HG03442 (cell line): ENCODE data around the gene ENOX1.

Source experiments
- ATAC-seq: cut with Tn5 transposase; IDR thresholded peaks from one replicate; pipeline ENCODE4 v1.9.1; 2021; ENCODE audit warnings: mild to moderate bottlenecking, moderate library complexity; ENCODE audit not compliant: unreplicated experiment

ENOX1 gene

DNA sequence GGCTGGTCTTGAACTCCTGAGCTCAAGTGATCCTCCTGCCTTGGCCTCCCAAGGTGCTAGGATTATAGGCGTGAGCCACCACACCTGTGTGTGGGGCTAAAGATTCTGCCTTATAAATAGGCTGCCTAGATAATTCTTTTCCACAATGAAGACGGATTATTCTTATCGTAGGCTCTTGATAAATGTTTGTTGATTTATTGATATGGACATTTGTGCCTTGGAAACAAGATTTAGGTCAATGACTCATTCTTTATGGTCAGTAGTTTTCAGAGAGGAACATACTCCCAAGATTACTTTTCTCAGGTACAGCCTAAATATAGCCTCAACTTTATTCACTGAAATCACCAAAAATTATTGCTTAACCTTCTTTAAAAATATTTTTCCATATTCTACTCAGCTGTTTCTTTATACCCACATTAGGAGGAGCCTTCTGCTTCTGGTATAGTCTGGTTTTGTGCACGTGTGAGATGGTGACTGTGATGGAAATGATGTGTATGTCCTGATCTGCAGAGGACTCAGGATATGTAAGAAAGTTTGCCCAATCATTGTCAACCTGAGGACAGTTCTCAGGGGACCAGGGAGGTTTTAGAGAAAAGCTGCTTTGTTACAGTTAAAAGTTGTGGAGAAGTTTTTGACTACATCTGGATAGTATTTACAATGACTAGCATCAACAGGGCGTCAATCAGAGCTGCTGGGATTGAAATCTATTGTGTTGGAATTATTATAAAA, 554.5 kb downstream of the ENOX1 start:
- ATAC-seq, result no peak

DNA sequence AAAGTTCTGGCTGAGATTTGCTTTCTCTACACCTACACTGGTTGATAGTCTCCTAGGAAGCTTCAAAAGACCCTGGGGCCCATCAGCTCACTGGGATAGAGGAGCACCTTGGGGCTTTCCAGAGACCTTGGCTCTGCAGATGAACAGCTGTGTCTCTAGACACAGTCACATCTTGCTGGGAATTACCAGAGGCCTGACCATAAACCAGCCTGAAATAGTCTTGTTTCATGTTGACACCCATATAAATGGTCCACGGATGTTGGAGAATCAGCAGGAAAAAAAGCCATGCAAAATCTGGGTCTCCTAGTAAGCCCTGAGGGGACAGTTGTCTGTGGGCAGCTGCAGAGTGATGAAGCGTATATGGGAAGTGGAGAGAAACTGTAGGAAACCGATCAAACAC, 555.8 kb downstream of the ENOX1 start:
- no peak for ATAC-seq

- no peak for ATAC-seq
Observed at GRCh38 chr13:43229506-43229905, 557.3 kb downstream of the ENOX1 start.

DNA sequence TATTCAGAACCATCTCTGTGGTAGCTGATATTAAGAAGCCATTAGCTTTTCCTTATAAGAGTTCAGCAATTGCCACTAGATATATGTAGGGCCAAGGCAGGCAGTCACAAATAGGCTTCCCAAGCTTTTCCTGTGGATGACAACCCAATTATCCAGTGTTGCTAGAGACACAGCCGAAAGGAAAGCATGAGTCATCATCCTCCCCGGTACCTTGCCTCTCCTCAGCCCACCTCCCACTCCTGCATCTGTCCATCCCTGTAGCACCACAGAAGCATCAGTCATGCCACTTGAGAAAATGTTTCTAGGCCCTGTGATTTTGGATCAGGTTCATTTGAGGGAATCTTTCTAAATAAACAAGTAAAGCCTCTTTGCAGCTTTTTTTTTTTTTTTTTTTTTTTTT, 559.1 kb downstream of the ENOX1 start:
- no peak for ATAC-seq

DNA sequence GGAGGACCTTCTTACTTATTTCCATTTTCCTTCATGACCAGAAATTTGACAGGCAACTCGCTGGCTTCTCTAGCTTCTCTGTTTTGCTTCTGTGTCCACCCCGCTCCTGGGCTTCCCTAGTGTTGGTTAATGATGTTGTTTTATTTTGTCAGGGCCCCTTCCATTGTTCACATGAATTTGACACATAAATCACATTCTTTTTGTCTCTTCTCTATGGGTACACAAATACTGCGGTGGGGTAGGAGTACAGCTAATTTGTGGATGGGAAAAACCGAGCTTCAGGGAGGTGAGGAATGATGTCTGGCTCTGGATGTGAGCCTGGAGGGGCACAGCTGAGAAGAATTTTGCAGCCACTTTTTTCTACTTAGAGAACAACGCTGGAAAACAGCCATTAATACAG, 563.6 kb downstream of the ENOX1 start:
- no peak for ATAC-seq

DNA sequence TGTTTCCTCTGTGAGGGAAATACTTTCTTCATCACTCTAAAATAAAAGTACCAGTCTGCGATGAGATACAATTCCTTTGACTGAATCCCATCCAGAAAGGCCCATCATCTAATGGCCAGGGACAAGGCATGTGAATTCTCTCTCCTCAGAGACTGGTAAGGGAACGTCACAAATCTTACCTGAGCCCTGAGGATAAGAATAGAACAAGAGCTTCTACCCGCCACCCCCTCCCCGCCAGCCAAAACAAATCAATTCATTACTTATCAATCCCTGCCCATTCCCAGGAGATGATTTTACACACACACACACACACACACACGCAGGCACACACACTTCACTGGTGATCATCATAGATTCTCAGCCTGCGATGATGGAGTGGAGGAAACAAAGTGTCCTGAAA, 564.7 kb downstream of the ENOX1 start:
- no peak for ATAC-seq

GRCh38 chr13:43221611-43222010, 565.2 kb downstream of the ENOX1 start:
- ATAC-seq, result no peak

DNA sequence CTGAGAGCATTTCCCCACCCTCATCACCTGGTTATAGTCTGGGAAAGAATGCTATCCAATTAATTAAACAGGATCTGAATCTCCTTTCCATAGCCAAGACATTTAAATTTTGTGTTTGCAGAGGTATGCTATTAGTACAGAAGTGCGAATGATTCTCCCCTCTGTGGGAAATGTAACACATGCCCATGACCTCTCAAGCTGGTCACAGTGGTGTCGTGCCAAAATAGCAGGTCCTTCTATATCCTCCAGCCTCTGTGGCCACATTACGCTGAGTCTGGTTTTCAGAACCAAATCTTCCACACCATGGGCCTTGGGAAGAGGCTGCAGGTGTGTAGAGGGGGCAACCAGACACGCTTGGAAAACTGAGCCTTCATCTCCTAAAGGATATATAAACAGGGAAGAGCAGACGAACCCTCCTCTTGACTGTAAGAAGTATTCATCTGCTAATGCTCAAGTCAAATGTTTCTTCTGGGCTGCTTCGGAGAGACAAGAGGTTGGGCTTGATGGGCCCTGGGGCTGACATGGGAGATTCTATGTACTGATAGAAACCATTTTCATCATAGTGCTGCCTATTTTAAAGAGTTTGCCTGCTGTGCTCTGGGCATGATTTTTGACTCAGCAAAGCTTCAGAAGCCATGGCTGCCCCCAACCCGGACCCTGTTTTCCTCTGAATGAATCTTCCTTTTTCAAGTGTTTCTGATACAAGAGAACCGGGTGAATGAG, 565.7 kb downstream of the ENOX1 start:
- ATAC-seq, result no peak

DNA sequence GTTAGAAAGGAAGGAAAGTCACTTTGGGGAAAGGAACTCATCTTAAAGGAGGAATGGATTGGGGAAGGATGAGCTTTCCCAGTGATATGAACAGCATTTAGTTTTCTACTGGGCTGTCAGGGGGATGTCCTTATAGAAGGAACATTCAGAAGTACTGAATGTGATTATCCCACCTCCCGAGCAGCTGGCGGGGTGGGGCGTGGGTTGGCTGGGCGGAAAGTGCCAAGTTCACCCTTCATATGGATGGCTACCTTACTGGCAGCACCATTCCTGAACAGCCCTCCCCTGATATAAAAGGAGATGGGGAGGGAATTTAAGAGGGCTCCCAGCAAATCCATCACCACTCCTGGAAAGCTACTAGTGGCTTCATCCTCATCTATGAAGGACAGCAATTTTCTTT, 572.6 kb downstream of the ENOX1 start:
- ATAC-seq, result no peak

- ATAC-seq, result no peak
Observed at GRCh38 chr13:43206838-43207237, 579.9 kb downstream of the ENOX1 start.

GRCh38 chr13:43205416-43205815, 581.4 kb downstream of the ENOX1 start:
- ATAC-seq, result no peak

DNA sequence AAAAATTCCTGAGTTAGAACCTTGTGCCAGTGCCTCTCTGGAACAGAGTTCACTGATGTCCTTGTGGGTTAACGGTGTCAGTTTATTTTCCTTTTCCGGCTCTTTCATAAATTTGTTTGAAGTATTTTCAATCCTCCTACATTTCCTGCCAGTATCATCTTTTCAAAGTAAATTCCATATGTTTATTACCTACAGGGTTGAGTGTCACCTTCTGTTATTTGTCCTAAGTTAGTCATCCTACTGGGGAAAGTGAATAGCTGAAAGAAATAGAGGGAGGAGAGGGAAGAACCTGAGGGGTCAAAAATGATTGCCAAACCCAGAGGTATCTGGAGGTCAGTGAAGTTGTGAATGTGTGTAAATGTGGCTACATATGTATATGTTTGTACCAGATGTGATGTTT, 582.2 kb downstream of the ENOX1 start:
- ATAC-seq, result no peak

GRCh38 chr13:43203781-43204180, 583.0 kb downstream of the ENOX1 start:
- no peak for ATAC-seq

GRCh38 chr13:43200736-43201135, 586.0 kb downstream of the ENOX1 start:
- ATAC-seq, result no peak

GRCh38 chr13:43200307-43200706, 586.5 kb downstream of the ENOX1 start:
- no peak for ATAC-seq

GRCh38 chr13:43196750-43197370, 589.9 kb downstream of the ENOX1 start:
- ATAC-seq, result no peak

GRCh38 chr13:43196086-43196621, 590.6 kb downstream of the ENOX1 start:
- no peak for ATAC-seq

- no peak for ATAC-seq
Observed at GRCh38 chr13:43195551-43195950, 591.2 kb downstream of the ENOX1 start.

DNA sequence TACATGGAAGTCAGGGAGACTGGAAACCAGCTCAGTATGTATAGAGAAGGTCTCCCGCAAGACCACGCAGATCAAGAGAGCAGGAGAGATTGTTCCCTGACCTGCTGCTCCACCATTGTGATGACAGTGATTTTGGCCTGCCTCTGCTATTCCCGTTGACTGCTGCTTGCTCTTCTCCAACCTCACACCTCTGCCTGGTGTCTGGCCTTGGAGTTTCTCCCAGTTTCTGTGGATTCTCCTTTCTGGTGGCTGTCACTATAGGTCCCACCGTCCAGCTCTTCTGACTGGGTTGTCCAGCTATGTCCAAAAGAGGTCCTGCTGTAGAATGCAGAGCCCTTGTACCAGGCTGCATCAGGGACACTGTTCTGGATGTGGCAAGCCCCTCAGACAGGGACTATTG, 591.7 kb downstream of the ENOX1 start:
- no peak for ATAC-seq

DNA sequence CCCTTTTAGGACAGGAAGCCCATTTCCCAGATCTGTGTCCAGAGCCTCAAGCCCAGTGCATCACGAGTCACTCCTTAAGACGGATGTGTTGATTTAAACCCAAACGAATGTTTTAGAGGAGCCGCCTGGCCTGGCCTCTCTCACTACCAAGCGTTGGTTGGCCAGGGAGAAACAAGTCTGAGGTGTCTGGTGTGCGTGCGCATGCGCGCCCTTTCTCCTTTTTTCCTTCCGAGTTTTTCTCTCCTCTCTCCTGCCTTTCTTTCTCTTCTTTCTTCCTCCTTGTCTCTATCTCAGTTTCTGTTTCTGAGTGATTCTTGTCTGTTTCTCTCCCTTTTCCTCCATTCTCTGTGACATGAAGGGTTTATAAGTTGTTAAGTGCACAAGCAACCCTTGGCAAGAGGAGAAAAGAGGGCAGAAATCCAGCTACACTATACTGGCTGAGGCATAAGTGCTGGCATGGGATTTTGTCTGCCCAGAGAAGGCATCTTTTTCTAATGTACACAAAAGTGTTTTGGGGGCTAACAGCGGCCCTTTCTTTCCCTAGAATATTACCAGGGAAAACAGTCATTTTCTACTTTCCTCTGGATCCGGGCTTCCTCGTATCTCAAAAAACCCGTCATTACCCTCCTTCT, 592.9 kb downstream of the ENOX1 start:
- no peak for ATAC-seq

DNA sequence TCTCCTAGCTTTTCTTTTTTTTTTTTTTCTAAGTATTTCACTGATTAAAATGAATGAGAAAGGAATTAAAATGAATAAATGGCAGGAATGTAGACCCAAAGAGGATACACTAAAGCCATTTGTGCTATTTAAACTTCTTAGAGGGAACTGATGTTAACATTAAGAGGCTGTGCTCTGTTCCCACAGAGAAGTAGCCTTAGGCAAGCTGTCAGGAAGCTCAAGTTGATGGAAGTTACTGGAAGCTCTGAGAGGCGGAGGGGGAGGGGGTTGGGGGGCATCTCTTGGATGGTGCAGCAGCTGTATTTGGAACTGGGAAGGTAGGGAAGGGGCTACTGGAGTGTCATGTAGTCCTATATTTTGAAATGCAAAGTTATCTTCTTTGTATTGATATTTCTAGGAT, 595.2 kb downstream of the ENOX1 start:
- no peak for ATAC-seq
